HG02970 (cell line): ENCODE measurements around the gene ITGB7.

Experiments used
- ATAC-seq: cut with Tn5 transposase; IDR thresholded peaks from one replicate; pipeline ENCODE4 v1.9.1; 2021; ENCODE audit warnings: mild to moderate bottlenecking, moderate library complexity, moderate number of reproducible peaks; ENCODE audit not compliant: unreplicated experiment, low FRiP score

Gene ITGB7

GRCh38 chr12:53161119-53161911 lies 45.7 kb downstream of the ITGB7 start:
- ATAC-seq = no peak

DNA sequence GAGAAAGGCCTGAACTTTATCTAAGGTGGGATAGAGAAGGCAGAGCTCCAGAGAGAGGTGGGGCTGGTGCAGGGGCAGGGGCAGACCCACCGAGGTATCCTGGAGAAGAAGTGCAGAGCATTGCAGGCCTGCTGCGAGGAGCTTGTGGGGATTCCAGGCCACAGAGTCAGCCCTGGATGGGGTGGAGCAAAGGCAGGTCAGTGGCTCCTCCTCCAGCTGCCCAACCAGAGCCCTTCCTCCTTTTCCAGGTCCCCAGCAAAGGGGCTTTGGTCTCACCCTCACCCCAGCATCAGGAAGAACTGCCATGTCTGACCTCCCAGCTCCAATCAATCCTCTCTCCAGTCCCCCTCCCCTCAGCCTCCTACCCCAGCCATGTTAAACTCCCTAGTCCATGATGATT lies 46.4 kb downstream of the ITGB7 start:
- no peak for ATAC-seq

- ATAC-seq = no peak
These were observed 47.1 kb downstream of the ITGB7 start for GRCh38 chr12:53160000-53160399.

DNA sequence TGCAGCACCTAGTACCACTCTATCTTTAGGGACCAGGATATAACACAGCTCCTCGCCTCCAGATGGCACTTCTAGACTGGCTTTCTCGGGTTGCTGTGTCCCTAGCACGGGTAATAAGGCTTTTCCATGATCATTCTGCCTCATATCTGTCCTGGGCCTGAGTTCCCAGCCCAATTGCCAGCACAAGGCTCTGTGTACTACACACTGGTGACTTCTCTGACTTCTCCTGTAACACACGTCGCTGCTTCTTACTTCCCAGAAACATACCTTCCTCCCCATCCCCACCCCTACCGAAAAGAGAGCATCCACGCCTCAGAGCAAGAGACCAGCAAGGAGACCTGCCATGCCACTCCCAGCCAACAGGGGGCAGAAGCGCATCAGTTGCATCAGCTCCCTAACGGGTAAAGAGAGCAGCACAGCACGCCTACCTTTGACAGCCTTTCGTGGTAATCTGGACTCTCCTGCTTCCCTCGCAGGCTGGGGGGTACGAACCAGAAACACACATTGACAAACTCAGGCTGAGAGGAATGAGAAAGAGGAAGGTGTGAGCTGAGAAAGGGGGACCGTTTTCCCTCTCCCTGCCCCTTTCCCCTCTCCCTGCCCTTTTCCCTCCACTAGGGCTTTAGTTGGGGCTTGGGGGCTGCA lies 47.7 kb downstream of the ITGB7 start:
- no peak for ATAC-seq

DNA sequence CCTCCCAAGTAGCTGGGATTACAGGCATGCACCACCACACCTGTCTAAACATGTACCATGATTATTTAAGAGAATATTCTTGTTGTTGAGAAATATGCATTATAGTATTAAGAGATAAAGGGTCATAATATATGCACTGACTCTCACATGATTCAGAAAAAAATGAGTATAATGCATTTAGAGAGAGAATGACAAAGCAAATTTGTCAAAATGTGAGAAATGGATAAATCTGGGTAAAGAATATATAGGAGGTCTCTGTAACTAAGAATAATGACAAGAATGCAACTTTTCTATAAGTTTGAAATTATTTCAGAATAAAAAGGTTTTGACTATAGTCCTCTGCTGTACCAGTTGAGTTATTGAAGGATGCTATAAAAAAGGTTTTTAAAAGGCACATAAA lies 54.7 kb downstream of the ITGB7 start:
- ATAC-seq = no peak

- ATAC-seq = no peak
These were observed 56.0 kb downstream of the ITGB7 start for GRCh38 chr12:53151039-53151438.

DNA sequence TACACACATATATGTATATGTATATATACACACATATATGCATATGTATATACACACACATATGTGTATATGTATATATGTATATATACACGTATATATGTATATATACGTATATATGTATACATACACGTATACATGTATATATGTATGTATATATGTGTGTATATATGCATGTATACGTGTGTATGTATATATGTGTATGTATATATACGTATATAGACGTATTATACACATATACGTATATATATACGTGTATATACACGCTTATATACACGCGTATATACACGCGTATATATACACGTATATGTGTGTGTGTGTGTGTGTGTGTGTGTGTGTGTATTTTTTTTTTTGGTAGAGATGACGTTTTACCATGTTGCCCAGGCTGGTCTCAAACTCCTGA lies 59.4 kb downstream of the ITGB7 start:
- no peak for ATAC-seq

DNA sequence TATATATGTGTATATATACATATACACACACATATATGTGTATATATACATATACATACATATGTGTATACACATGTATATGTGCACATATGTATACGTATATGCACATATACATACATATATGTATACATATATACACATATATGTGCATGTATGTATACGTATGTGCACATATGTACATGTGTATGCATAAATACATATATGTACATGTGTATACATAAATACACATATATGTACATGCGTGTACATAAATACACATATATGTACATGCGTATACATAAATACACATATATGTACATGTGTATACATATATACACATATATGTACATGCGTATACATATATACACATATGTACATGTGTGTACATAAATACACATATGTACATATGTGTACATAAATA lies 59.9 kb downstream of the ITGB7 start:
- ATAC-seq = no peak

GRCh38 chr12:53145383-53146260 lies 61.4 kb downstream of the ITGB7 start:
- no peak for ATAC-seq

DNA sequence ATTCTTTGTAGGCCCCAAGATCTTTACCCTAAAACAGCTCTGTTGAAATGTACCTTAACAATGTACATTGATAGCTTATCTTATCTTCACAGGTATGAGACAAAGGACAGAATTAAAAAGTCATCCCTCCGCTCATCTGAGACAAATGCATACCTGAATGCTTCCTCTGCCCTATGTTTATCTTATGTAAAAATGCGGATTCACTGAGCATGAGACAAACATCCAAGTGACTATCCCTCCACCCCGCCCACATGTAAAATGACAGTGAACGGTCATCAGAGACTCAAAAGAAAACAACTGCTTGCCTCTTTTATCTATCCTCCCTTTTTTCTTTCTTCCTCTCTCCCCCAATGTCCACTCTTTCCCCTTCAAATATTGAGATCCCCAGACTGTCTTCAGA lies 63.7 kb downstream of the ITGB7 start:
- ATAC-seq = no peak
